Islet of Langerhans (tissue), 1 donor: ENCODE measurements around the gene EPDR1.
"Not testable (repeated sequence)": the region's sequence is repeated elsewhere in the genome, so short reads cannot be mapped to it uniquely, and the experiment has no call there.

Experiments
- FAIRE-seq: peaks from one replicate; lab custom pipeline; 2011; peaks lifted over from hg19 to GRCh38; lab: Jason Lieb, UNC

Gene EPDR1

DNA sequence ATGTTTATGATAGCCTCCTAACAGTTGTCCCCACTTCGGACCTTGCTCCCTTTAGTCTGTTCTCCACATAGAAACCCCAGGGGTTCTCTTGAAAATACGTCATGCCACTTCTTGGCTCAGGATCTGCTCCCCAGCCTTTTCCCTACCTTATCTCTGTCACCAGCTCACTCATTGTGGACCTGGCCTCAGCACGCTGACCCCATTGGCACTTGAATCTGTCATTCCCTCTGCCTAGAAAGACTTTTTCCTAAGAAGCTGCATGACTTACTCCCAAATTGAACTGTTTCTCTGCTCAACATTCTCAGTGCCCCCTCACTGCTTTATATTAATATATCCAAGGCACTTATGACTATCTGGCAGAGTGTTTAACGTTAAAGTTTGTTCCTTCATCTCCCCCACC lies 8.4 kb downstream of the EPDR1 start:
- FAIRE-seq, result no peak

- no peak for FAIRE-seq
These were observed 9.9 kb downstream of the EPDR1 start for GRCh38 chr7:37930226-37930948.

DNA sequence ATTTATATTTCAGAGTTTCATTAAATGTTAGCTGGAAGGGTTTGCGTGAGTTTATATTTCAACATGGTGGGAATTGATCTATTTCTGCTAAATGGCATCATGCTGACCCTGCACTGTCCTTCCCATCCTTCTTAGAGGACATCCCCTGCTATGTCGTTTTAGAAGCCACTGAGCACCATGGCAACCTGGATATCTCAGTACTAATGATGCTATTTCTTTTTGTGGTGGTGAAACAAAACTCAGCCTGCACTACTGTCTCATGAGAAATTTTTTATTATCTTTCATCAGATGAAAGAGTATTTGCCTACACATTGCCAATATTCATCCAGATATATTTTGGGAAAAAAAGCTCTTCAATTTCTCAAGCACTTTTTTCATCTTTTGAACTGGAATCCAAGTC lies 12.1 kb downstream of the EPDR1 start:
- no peak for FAIRE-seq

DNA sequence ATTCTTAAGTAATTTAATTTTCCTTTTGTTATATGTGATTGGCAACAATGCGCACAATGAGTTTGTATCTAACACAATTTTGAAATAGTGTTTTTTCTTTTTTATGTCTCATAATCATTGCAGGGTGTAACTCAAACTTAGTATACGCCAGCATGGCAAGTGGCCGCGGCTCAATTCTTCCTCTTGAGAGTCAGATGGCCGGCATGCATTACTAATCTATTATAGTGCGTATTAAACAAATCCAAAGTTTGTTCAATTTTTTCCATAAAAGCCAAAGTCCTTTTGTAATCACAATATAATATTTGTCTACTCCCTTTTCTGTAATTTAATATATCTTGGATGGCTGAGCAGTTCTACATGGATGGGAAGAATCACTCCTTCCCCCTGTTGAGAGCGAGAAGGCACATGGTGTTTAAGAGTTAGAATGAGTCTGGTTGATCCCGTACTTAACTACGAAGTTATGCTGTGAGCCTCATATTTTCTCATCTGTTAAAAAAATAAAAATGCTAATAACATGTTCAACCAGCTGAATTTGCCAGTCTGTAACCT lies 12.7 kb downstream of the EPDR1 start:
- no peak for FAIRE-seq

DNA sequence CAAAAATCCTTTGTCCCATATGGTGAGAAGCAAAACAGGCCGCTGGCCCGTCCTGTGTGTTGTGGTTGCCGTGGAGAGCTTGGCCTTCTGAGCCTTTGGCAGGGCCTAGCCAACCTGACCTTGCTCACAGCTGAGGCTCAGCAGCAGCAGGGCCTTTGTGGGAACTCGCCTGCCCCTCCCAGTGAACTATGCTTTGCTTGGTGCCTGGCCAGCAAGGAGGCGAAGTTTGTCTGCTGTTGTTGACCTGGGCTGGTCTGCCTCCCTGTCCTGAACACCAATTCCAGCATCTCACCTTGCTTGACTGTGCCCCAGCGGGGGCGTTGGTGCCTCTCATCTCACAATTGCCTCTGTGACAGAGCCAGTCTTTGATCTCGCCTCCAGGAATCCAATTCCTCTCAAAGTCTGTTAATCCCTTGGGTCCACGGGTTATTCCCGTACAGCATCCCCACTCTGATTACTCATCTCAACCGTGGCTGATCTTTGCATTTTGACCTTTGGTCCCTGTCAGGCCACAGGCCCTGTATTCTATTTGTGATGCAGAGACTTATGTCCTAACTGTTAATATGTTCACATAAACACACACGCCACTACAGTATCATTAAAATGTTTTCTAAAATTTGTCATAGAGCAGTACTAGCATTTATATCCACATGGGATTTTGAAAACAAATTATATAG lies 22.6 kb downstream of the EPDR1 start:
- FAIRE-seq, result no peak

- no peak for FAIRE-seq
These were observed 23.7 kb downstream of the EPDR1 start for GRCh38 chr7:37943905-37944736.

DNA sequence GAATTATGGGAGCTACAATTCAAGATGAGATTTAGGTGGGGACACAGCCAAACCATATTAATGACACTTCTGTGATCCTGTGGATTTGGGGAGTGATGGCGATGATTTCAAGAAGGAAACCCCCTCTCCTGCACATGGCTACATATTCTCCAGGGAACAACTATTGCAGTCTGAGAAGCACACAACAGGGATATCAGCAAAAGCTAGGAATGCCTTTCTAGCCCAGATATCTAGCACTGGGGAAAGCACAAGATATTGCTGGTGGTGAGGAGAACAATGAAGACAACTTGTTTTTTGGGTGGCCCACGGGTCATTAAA lies 24.3 kb downstream of the EPDR1 start:
- no peak for FAIRE-seq

DNA sequence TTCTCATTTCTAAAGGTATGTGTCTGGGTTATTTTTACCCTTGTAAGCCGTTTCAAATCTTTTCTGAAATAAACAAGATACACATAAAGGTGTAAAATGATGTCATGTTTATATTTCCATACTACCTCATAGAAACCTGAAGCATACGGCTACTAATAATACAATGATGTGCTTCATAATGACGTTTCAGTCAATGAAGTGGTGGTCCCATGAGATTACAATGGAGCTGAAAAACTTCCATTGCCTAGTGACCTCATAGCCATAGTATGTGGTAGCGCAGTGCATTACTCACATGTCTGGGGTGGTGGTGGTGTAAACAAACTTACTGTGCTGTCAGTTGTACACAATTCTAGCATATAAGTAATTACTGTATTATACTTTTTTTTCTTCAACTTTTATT lies 24.9 kb downstream of the EPDR1 start:
- no peak for FAIRE-seq

GRCh38 chr7:37947138-37947940 lies 26.9 kb downstream of the EPDR1 start:
- FAIRE-seq, result no peak

DNA sequence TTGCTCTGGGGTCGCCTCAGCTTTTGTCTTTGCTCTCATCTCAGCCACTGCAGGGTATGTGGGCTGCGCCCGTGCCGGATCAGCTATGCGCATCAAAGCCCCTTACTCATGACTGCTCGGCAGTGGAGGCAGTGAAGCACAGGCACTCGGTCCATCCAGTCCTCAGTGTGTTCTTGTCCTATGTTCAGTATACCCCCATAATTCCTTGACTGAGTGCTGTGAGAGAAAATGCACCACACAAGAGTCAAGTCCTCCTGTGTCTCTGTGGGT lies 27.4 kb downstream of the EPDR1 start:
- no peak for FAIRE-seq

DNA sequence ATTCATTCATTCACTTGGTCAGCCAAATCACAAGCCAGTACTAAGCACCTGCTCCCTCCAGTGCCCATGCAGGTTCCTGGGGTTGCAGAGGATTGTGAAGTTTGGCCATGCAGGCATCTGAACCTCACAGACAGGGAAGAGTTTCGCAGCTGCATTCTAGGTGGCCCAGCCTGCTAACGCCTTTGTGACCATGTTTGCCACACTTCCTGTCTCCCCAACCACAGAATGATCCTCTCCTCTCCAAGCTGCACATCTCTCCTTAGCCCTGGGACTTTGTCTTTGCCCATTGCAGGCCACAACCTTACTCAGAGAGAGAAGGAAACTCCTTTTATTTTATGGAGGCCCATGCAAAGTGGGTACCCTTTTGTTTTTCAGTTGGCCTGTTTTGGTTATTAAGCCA lies 31.8 kb downstream of the EPDR1 start:
- FAIRE-seq, result no peak

DNA sequence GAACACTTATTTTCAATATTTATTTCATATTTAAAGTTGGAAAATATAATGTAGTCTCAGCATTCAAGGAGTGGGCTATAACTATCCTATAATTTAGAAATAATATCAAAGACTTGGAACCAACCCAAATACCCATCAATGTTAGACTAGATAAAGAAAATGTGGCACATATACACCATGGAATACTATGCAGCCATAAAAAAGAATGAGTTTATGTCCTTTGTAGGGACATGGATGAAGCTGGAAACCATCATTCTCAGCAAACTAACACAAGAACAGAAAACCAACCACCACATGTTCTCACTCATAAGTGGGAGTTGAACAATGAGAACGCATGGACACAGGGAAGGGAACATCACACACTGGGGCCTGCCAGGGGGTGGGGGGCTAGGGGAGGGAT lies 33.8 kb downstream of the EPDR1 start:
- FAIRE-seq, result not testable (repeated sequence)

- no peak for FAIRE-seq
These were observed 36.4 kb downstream of the EPDR1 start for GRCh38 chr7:37956791-37957190.

GRCh38 chr7:37957221-37957970 lies 37.0 kb downstream of the EPDR1 start:
- FAIRE-seq, result no peak

- FAIRE-seq, result no peak
These were observed 40.0 kb downstream of the EPDR1 start for GRCh38 chr7:37960483-37960882.

DNA sequence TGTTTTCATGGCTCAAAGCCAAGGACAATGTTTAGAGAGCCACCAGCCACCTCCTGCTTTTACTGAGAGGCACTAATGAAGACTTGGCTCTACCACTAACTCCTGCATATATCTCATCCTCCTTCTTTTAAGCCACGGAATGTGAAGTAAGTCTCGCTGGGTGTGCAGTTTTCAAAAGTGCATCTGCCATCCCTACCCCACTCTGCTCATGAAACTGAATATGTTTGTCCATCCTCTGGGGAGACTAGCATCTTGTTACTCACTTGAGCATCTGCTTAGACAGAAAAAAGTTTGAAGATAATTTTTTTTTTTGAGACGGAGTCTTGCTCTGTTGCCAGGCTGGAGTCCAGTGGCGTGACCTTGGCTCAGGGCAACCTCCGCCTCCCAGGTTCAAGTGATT lies 40.8 kb downstream of the EPDR1 start:
- FAIRE-seq, result no peak

GRCh38 chr7:37964196-37964595 lies 43.8 kb downstream of the EPDR1 start:
- no peak for FAIRE-seq

DNA sequence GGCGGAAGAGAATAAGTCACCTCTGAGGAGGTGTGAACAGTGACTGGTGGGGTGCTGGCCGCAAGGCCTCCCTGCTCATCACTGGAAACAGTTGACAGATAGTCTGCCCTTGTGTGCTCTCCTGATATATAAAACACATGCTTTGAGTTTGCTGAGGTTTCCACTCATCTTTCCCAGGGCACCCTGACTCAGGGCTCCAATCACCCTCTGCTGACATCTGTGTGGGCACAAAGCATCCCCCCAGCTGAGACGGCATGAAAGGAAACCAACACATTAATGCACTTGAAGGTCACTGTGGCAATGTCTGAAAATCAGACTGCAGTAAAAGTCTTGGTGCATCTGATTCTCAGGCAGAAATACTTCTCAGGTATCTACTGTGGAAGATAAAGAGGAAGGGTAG lies 49.8 kb downstream of the EPDR1 start:
- no peak for FAIRE-seq

DNA sequence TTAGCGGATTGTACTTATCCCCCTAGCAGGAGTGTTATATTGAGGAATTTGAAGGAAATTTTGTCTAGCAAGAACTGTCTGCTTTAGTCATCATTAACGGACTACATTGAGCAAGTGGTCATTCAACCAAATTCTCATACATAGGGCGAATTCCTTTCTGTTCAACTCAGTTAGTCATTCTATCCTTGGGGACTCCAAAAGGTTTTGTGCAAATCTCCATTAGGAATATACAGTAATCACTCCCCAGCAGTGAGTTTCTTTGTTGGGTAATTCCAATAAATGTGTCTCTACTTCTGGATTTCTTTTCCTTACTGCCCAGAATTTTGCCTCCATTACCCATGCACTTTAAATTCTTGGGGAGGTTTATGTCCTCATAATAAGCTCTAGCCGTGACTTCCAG lies 51.1 kb downstream of the EPDR1 start:
- no peak for FAIRE-seq

DNA sequence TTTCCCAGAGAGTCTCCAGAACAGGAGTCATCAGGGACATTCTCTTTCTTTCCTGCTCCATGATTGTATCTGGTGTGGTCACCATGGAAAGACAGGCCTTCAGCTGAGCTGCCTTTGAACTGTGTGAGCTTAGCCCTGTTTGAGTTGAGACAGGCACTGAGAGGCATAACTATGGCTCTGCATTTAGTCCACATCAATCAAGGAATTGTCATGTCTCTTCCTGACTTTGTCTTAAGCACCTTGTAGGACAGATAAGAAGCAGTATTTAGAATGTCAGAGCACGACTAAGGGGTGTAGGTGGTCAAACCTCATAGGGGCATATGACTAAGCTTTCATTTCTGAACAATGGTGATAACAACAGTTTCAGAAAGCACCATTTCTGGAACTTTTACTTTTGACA lies 53.5 kb downstream of the EPDR1 start:
- no peak for FAIRE-seq

GRCh38 chr7:37974711-37975110 lies 54.3 kb downstream of the EPDR1 start:
- FAIRE-seq, result no peak

- FAIRE-seq, result no peak
These were observed 56.8 kb downstream of the EPDR1 start for GRCh38 chr7:37977243-37977642.
